Mesenchymal stem cell (in vitro differentiated cells and primary cell): ENCODE results near the gene PLXNB3.

Experiments
- DNase-seq: peaks from one replicate; pipeline ENCODE4 v3.0.0-alpha.2; 2013
- H2AFZ ChIP-seq: one replicate; pipeline ENCODE4 v1.6.1; 2013; ENCODE audit warnings: low read depth, mild to moderate bottlenecking, control low read depth, inconsistent platforms, low read length, moderate library complexity
- H2AK5ac ChIP-seq: 2 replicates; pipeline ENCODE4 v1.6.1; 2013; ENCODE audit warnings: low read length, moderate library complexity, mild to moderate bottlenecking, inconsistent platforms; ENCODE audit not compliant: severe bottlenecking
- H2BK120ac ChIP-seq: one replicate; pipeline ENCODE4 v1.6.1; 2013; ENCODE audit warnings: low read depth, mild to moderate bottlenecking, inconsistent platforms, low read length, moderate library complexity
- H2BK12ac ChIP-seq, 2 experiments: one replicate each; pipeline ENCODE4 v1.6.1; 2013; ENCODE audit warnings: inconsistent platforms in 2 of 2, low read length in 2 of 2, mild to moderate bottlenecking in 2 of 2, moderate library complexity in 2 of 2, control low read depth in 1 of 2
- H2BK15ac ChIP-seq: one replicate; pipeline ENCODE4 v1.6.1; 2013; ENCODE audit warnings: mild to moderate bottlenecking, low read depth, inconsistent platforms; ENCODE audit not compliant: poor library complexity, severe bottlenecking
- H2BK5ac ChIP-seq: 2 replicates; pipeline ENCODE4 v1.6.1; 2013; ENCODE audit warnings: low read depth, mild to moderate bottlenecking, low read length, control low read depth, inconsistent platforms; ENCODE audit not compliant: poor library complexity, severe bottlenecking
- H3K14ac ChIP-seq, 2 experiments: one replicate each; pipeline ENCODE4 v1.6.1; 2013; ENCODE audit warnings: inconsistent platforms in 2 of 2, low read length in 2 of 2, control low read depth in 1 of 2, mild to moderate bottlenecking in 1 of 2, moderate library complexity in 1 of 2
- H3K18ac ChIP-seq, 2 experiments: one replicate each; pipeline ENCODE4 v1.6.1; 2013; ENCODE audit warnings: inconsistent platforms in 2 of 2, low read length in 2 of 2, control low read depth in 1 of 2, low read depth in 1 of 2, mild to moderate bottlenecking in 1 of 2
- H3K23ac ChIP-seq, 2 experiments: one replicate each; pipeline ENCODE4 v1.6.1; 2013; ENCODE audit warnings: inconsistent platforms in 2 of 2, low read length in 2 of 2, mild to moderate bottlenecking in 2 of 2, moderate library complexity in 2 of 2, control low read depth in 1 of 2
- H3K27ac ChIP-seq: 2 replicates; pipeline ENCODE4 v1.5.1; 2013; ENCODE audit warnings: mild to moderate bottlenecking, moderate library complexity, low read length, control low read depth, inconsistent platforms; ENCODE audit not compliant: poor library complexity, severe bottlenecking
- H3K27me3 ChIP-seq, 2 experiments: 2 replicates each; pipeline versions ENCODE4 v1.6.1 to v1.7.0; 2013; ENCODE audit warnings: low read length in 2 of 2, mild to moderate bottlenecking in 2 of 2, moderate library complexity in 2 of 2, control low read depth in 1 of 2, inconsistent platforms in 1 of 2; ENCODE audit not compliant: control insufficient read depth in 1 of 2, insufficient read depth in 1 of 2
- H3K36me3 ChIP-seq, 2 experiments: 2 replicates each; pipeline versions ENCODE4 v1.6.1 to v1.7.0; 2013; ENCODE audit warnings: low read length in 2 of 2, control low read depth in 1 of 2, inconsistent platforms in 1 of 2, low read depth in 1 of 2, mild to moderate bottlenecking in 1 of 2; ENCODE audit not compliant: insufficient read depth in 2 of 2, control insufficient read depth in 1 of 2
- H3K4ac ChIP-seq, 2 experiments: one replicate each; pipeline ENCODE4 v1.6.1; 2013; ENCODE audit warnings: inconsistent platforms in 2 of 2, low read length in 2 of 2, mild to moderate bottlenecking in 2 of 2, moderate library complexity in 2 of 2, control low read depth in 1 of 2, low read depth in 1 of 2
- H3K4me1 ChIP-seq: 2 replicates; pipeline ENCODE4 v1.6.1; 2013; ENCODE audit warnings: low read depth, low read length, control low read depth; ENCODE audit not compliant: control insufficient read depth, insufficient read depth
- H3K4me2 ChIP-seq: 2 replicates; pipeline ENCODE4 v1.6.1; 2013; ENCODE audit warnings: low read length, mild to moderate bottlenecking, inconsistent platforms; ENCODE audit not compliant: poor library complexity, severe bottlenecking
- H3K4me3 ChIP-seq, 2 experiments: 2 replicates each; pipeline versions ENCODE4 v1.5.1 to v1.7.0; 2013; ENCODE audit warnings: low read length in 2 of 2, mild to moderate bottlenecking in 2 of 2, control low read depth in 1 of 2, low read depth in 1 of 2; ENCODE audit not compliant: insufficient read depth in 1 of 2
- H3K79me1 ChIP-seq: replicated peaks from 2 replicates; pipeline ENCODE4 v1.6.1; 2013; ENCODE audit warnings: mild to moderate bottlenecking, control low read depth, low read length, inconsistent platforms; ENCODE audit not compliant: poor library complexity, severe bottlenecking
- H3K9ac ChIP-seq: 2 replicates; pipeline ENCODE4 v1.7.0; 2013; ENCODE audit warnings: mild to moderate bottlenecking, low read length, moderate library complexity
- H3K9me3 ChIP-seq: 2 replicates; pipeline ENCODE4 v1.7.0; 2013; ENCODE audit warnings: mild to moderate bottlenecking, low read length; ENCODE audit not compliant: control insufficient read depth
- H4K8ac ChIP-seq: one replicate; pipeline ENCODE4 v1.6.1; 2013; ENCODE audit warnings: inconsistent platforms, mild to moderate bottlenecking, low read length, moderate library complexity
- H4K91ac ChIP-seq: one replicate; pipeline ENCODE4 v1.6.1; 2013; ENCODE audit warnings: mild to moderate bottlenecking, low read length, inconsistent platforms
- WGBS: methylation state at CpG from one replicate; pipeline ENCODE4 v1.1.7; 2013; ENCODE audit warnings: mixed read lengths; 5-methylcytosine and 5-hydroxymethylcytosine counted together

Gene PLXNB3

DNA sequence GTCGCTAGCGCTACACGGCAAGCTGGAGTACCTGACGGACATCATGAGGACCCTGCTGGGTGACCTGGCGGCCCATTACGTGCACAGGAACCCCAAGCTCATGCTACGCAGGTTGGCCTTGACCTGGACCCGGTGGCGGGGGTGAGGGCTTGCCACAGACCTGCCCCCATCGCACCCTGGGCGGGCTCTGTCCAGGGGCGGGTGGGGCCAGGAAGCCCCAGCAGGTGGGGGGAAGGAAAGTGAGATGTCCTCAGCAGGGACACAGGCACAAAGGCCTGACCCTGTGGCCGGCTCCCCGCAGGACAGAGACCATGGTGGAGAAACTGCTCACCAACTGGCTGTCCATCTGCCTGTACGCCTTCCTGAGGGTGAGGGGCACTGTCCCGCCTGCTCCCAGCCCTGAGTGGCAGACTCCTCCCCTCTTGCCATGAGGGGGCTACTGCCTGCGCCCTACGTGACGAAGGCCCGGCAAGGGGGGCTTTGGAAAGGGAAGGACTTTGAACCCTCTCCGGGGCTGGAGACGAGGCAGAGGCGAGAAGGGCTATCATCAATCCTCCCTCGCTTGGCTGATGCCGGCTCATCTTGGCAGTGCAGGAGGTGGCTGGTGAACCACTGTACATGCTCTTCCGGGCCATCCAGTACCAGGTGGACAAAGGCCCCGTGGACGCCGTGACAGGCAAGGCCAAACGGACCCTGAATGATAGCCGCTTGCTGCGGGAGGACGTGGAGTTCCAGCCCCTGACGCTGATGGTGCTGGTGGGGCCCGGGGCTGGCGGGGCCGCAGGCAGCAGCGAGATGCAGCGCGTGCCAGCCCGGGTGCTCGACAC lies 11.5 kb downstream of the PLXNB3 start:
- no peak for DNase-seq
- Histone ChIP-seq H3K4me3 (no peak overlapping the region), H3K27me3 (peaks cover 0 to 5% of the 10 kb centered on the region in 2 experiments), H2BK15ac (no peak overlapping the region), H2BK12ac (no peak overlapping the region), H3K23ac (no peak overlapping the region), H3K14ac (no peak overlapping the region), H3K79me1 (no peaks in the 10 kb centered on the region), H2AFZ (no peak overlapping the region), H3K36me3 (peaks cover 3 to 76% of the 10 kb centered on the region in 2 experiments), H2AK5ac (no peak overlapping the region), H3K4ac (no peak overlapping the region), H3K9ac (no peak overlapping the region), H2BK120ac (no peak overlapping the region), H3K9me3 (no peaks in the 10 kb centered on the region), H3K18ac (no peak overlapping the region), H3K4me1 (no peaks in the 10 kb centered on the region), H4K8ac (no peak overlapping the region), H2BK5ac (no peak overlapping the region), H4K91ac (no peak overlapping the region), H3K27ac (no peak overlapping the region), H3K4me2 (no peak overlapping the region)
- 96% methylated on average over 32 of the region's 42 CpGs for WGBS

DNA sequence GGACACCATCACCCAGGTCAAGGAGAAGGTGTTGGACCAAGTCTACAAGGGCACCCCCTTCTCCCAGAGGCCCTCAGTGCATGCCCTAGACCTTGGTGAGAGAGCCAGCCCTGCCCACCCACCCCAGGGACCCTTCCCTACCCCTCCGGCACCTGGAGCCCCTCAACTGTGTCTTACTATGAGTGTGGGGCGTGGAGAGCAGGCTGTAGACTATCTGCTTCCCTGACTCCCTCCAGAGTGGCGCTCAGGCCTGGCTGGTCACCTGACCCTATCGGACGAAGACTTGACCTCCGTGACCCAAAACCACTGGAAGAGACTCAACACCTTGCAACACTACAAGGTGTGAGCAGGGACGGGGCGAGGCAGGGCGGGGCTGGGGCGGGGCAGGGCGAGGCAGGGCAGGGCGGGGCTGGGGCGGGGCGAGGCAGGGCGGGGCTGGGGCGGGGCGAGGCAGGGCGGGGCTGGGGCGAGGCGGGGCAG lies 12.1 kb downstream of the PLXNB3 start:
- no peak overlapping the region for H3K18ac ChIP-seq
- H3K9me3 ChIP-seq, result no peaks in the 10 kb centered on the region
- H3K4me2 ChIP-seq, result no peak overlapping the region
- H2AK5ac ChIP-seq, result no peak overlapping the region
- no peak overlapping the region for H2BK120ac ChIP-seq
- peaks cover 0 to 5% of the 10 kb centered on the region in 2 experiments for H3K27me3 ChIP-seq
- no peak overlapping the region for H2BK15ac ChIP-seq
- WGBS, result 90% methylated on average over 4 of the region's 20 CpGs
- H2BK12ac ChIP-seq, result no peak overlapping the region
- no peaks in the 10 kb centered on the region for H3K79me1 ChIP-seq
- no peak overlapping the region for H3K4ac ChIP-seq
- H3K4me1 ChIP-seq, result no peaks in the 10 kb centered on the region
- no peak overlapping the region for H2BK5ac ChIP-seq
- H4K8ac ChIP-seq, result no peak overlapping the region
- H3K9ac ChIP-seq, result no peak overlapping the region
- no peak overlapping the region for H2AFZ ChIP-seq
- no peak overlapping the region for H3K23ac ChIP-seq
- peaks cover 0 to 70% of the 10 kb centered on the region in 2 experiments for H3K36me3 ChIP-seq
- H3K4me3 ChIP-seq, result no peak overlapping the region
- no peak for DNase-seq
- H4K91ac ChIP-seq, result no peak overlapping the region
- H3K27ac ChIP-seq, result no peak overlapping the region
- no peak overlapping the region for H3K14ac ChIP-seq

DNA sequence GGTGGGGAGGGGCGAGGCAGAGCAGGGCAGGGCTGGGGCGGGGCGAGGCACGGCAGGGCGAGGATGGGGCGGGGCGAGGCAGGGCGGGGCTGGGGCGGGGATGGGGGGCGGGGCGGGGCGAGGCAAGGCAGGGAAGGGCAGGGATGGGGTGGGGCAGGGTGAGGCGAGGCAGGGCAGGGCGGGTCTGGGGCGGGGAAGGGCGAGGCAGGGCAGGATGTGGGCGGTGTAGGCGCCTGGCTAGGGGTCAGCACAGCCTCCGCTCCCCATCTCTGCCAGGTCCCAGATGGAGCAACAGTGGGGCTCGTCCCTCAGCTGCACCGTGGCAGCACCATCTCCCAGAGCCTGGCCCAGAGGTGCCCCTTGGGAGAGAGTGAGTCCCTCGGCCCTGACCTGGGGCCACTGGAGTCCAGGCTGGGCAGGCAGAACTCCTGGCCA lies 12.6 kb downstream of the PLXNB3 start:
- Histone ChIP-seq H2BK120ac (no peak overlapping the region), H3K4me2 (no peak overlapping the region), H2BK5ac (no peak overlapping the region), H3K4me1 (no peaks in the 10 kb centered on the region), H3K27ac (no peak overlapping the region), H3K4ac (no peak overlapping the region), H3K18ac (no peak overlapping the region), H4K91ac (no peak overlapping the region), H2BK15ac (peak overlapping the region; percentile 36), H4K8ac (no peak overlapping the region), H3K27me3 (peaks cover 0 to 5% of the 10 kb centered on the region in 2 experiments), H3K9me3 (no peaks in the 10 kb centered on the region), H3K79me1 (no peaks in the 10 kb centered on the region), H2AK5ac (no peak overlapping the region), H3K4me3 (no peak overlapping the region), H3K23ac (no peak overlapping the region), H3K36me3 (peaks cover 0 to 65% of the 10 kb centered on the region in 2 experiments), H3K14ac (no peak overlapping the region), H3K9ac (no peak overlapping the region), H2AFZ (no peak overlapping the region), H2BK12ac (no peak overlapping the region)
- no peak for DNase-seq
- 100% methylated on average over 1 of the region's 22 CpGs for WGBS

DNA sequence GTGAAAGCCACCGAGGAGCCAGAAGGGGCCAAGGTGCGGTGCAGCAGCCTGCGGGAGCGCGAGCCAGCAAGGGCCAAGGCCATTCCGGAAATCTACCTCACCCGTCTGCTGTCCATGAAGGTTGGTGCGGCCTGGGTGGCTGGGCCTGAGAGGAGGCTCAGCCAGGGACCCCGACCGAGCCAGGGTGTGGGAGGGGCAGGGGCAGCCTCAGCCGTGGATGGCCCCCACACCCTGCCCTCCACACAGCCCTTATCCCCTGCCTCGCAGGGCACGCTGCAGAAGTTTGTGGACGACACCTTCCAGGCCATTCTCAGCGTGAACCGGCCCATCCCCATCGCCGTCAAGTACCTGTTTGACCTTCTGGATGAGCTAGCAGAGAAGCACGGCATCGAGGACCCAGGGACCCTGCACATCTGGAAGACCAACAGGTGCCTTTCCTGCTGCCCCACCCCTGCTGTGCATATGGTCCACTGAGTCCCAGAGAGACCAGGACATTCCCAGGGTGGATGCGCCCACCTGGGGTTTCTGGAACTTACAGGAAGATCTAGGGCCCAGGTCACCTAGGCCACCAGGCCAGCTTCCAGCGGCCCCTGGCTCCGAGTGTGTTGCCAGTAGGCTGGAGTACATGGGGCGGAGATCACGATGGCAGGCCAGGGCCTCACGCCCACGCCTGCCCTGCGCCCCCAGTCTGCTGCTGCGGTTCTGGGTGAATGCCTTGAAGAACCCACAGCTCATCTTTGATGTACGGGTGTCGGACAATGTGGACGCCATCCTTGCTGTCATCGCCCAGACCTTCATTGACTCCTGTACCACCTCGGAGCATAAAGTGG lies 13.4 kb downstream of the PLXNB3 start:
- H4K8ac ChIP-seq, result no peak overlapping the region
- H3K18ac ChIP-seq, result no peak overlapping the region
- no peak overlapping the region for H2BK120ac ChIP-seq
- H3K9me3 ChIP-seq, result no peaks in the 10 kb centered on the region
- no peak overlapping the region for H2AK5ac ChIP-seq
- DNase-seq, result no peak
- H3K4ac ChIP-seq, result no peak overlapping the region
- no peak overlapping the region for H3K14ac ChIP-seq
- H3K23ac ChIP-seq, result no peak overlapping the region
- no peak overlapping the region for H2BK5ac ChIP-seq
- no peaks in the 10 kb centered on the region for H3K4me1 ChIP-seq
- H2BK15ac ChIP-seq, result no peak overlapping the region
- H3K27ac ChIP-seq, result no peak overlapping the region
- no peak overlapping the region for H2AFZ ChIP-seq
- no peak overlapping the region for H2BK12ac ChIP-seq
- H3K4me3 ChIP-seq, result no peak overlapping the region
- H3K4me2 ChIP-seq, result no peak overlapping the region
- H3K79me1 ChIP-seq, result no peaks in the 10 kb centered on the region
- peaks cover 0 to 5% of the 10 kb centered on the region in 2 experiments for H3K27me3 ChIP-seq
- H3K36me3 ChIP-seq, result peaks cover 0 to 60% of the 10 kb centered on the region in 2 experiments
- H3K9ac ChIP-seq, result no peak overlapping the region
- H4K91ac ChIP-seq, result no peak overlapping the region
- 93% methylated on average over 30 of the region's 34 CpGs for WGBS
